ENCODE data around the gene CITED1. TPM values are rescaled to one million over a fixed set of nuclear protein-coding genes. Genes with fewer than 3 reads are reported as not detected.

CITED1 gene
- total RNA-seq, 1 experiment from 2014 or later: 0.36 TPM

GRCh38 chrX:72340041-72340440 is 34.3 kb upstream of the CITED1 start:
- in situ Hi-C loops (cut with HindIII; ENCODE audit: low pct_unique_long_range_greater_than_20kb, low sequenced_read_pairs): no loop called here
- no peak for ATAC-seq

GRCh38 chrX:72330131-72330530 is 24.4 kb upstream of the CITED1 start:
- H3K4me1 ChIP-seq (ENCODE audit: control insufficient read depth, insufficient read depth, low read length): no peaks in the 10 kb centered on the region
- H3K27me3 ChIP-seq (ENCODE audit: control insufficient read depth, insufficient read depth, low read length): no peaks in the 10 kb centered on the region
- no peak for DNase-seq (ENCODE audit: low read depth, low spot score)
- intact Hi-C loops (cut with micrococcal nuclease; ENCODE audit: unreplicated experiment): no loop called here
- POLR2A ChIA-PET: no interaction called here
- no peak overlapping the region for H3K27ac ChIP-seq (ENCODE audit: low read length)
- ATAC-seq: no peak
- no peaks in the 10 kb centered on the region for H3K36me3 ChIP-seq (ENCODE audit: control insufficient read depth, insufficient read depth, low read length)
- no TSS peak for BruUV-seq (replicated peaks)
- H3K4me3 ChIP-seq (ENCODE audit: low read depth in 2 of 2, low read length in 2 of 2): no peak overlapping the region
- TF ChIP-seq REST (IDR thresholded peaks at IDR 0.05; ENCODE audit: insufficient read depth in 1 of 2, low read depth in 2 of 2, low read length in 1 of 2): no peak
- TF ChIP-seq POLR2AphosphoS5 (IDR thresholded peaks at IDR 0.05; ENCODE audit: low read depth, low read length): no peak
- no peak for TF ChIP-seq TCF7L2 (IDR thresholded peaks at IDR 0.05; ENCODE audit: low read depth, low read length)
- in situ Hi-C loops (cut with HindIII; ENCODE audit: low pct_unique_long_range_greater_than_20kb, low sequenced_read_pairs): no loop called here
- no peaks in the 10 kb centered on the region for H3K9me3 ChIP-seq (ENCODE audit: control insufficient read depth, insufficient read depth, low read depth, low read length)
- CTCF ChIA-PET: no interaction called here

More at GRCh38 chrX:72340041-72340440, 34.3 kb upstream of the CITED1 start:
- ChIA-PET CTCF (no interaction called here), POLR2A (no interaction called here)
- no TSS peak for BruUV-seq (replicated peaks)
- Histone ChIP-seq H3K27me3 (ENCODE audit: control insufficient read depth, insufficient read depth, low read length) (no peaks in the 10 kb centered on the region), H3K9me3 (ENCODE audit: control insufficient read depth, insufficient read depth, low read depth, low read length) (no peaks in the 10 kb centered on the region), H3K4me1 (ENCODE audit: control insufficient read depth, insufficient read depth, low read length) (no peaks in the 10 kb centered on the region), H3K4me3 (ENCODE audit: low read depth in 2 of 2, low read length in 2 of 2) (no peak overlapping the region), H3K27ac (ENCODE audit: low read length) (no peak overlapping the region), H3K36me3 (ENCODE audit: control insufficient read depth, insufficient read depth, low read length) (no peaks in the 10 kb centered on the region)
- intact Hi-C loops (cut with micrococcal nuclease; ENCODE audit: unreplicated experiment): no loop called here
- TF ChIP-seq REST (IDR thresholded peaks at IDR 0.05; ENCODE audit: insufficient read depth in 1 of 2, low read depth in 2 of 2, low read length in 1 of 2): no peak
- TF ChIP-seq TCF7L2 (IDR thresholded peaks at IDR 0.05; ENCODE audit: low read depth, low read length): no peak
- TF ChIP-seq CTCF (IDR thresholded peaks at IDR 0.05): no peak
- no peak for TF ChIP-seq SIN3A (IDR thresholded peaks at IDR 0.05; ENCODE audit: borderline replicate concordance, insufficient read depth, low read depth, low read length)
- DNase-seq (ENCODE audit: low read depth, low spot score): no peak
